Activated naive CD8-positive, alpha-beta T cell treated with anti-CD3 and anti-CD28 coated beads, Interleukin-2, amount 50 U/mL, for 16 hours (primary cell): ENCODE results near the gene COG7.
"Not testable (repeated sequence)": the region's sequence is repeated elsewhere in the genome, so short reads cannot be mapped to it uniquely, and the experiment has no call there.

Experiments used
- DNase-seq: peaks from one replicate; pipeline ENCODE4 v3.0.0-alpha.2; 2020; ENCODE audit warnings: low read depth, low spot score

Gene COG7

DNA sequence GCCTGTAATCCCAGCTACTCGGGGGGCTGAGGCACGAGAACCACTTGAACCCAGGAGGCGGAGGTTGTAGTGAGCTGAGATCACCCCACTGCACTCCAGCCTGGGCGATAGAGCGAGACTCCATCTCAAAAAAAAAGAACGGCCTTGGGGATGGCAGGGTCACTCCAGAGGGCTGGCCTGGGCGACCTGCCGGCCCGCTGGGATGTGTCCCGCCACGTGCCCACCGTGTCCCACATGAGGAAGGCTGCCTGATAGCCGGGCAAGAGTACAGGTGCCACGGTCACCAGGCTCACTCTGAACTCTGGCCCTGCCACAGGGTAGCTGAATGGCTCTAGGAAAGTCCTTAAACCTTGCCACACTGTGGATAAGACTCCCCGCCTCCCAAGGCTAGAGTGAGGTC lies 67.5 kb downstream of the COG7 start:
- DNase-seq, result no peak

DNA sequence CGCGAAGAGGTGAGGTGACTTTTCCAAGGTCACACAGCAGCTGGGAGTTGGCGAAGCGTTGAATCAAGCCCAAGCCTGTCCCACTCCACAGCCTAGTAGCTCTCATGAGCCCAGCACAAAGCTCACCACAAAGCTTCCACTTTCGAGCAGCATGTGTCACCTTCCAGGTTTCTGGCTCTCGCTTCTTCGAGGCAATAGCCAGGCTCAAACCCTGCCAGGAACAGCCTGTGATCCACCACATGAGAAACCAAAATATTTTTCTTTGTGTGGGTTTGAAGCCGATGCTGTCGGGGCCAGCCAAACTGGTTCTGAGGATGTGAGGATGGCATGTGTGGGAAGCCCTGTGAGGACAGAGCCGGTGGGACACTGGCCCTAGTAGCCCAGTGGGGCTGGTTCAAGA lies 68.1 kb downstream of the COG7 start:
- no peak for DNase-seq

DNA sequence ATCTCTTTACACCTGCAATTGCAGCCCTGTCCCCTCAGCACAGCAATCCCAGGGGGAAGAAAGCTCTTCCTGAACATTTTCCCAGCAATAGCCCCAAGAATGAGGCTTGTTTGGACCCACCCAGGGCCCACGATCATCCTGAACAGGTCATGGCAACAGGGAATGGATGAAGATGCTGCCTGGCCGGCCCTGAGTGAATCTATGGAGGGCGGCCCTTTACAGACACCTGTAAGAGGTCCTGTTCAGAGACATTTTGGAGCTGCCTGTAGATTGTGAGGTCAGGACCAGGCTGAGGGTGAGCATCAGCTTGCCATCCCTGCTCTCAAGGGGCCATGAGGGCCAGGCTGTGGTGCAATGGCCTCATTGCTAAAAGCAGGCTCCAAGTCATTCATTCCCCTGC lies 69.1 kb downstream of the COG7 start:
- no peak for DNase-seq

DNA sequence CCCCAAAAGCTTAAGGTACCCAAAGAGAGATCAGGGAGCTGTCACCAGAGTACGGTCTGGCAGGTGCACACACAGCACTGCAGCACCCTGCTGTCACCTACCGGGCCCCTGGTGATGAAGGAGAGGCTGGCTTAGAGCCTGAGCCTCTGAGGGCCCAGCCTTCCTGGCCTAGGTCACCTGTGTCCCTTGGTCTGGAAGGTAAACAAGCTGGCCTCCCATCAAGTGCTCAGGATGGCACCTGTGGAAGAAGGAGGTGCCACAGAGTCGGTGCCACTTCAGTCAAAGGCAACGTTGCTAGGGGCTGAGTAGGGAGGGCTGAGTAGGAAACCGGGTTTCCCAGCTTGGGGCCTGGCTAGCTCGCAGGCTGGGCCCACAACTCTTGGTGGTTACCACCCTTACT lies 70.7 kb downstream of the COG7 start:
- no peak for DNase-seq

DNA sequence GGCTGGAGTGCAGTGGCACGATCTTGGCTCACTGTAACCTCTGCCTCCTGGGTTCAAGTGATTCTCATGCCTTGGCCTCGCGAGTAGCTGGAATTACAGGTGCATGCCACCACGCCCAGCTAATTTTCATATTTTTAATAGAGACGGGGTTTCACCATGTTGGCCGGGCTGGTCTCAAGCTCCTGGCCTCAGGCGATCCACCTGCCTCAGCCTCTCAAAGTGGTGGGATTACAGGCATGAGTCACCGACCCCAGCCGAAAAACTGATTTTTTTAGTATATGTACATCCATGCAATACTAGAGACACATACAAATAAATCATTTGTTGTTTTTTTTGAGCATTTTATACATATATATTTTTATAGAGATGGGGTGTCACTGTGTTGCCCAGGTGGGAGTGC lies 71.3 kb downstream of the COG7 start:
- not testable (repeated sequence) for DNase-seq

DNA sequence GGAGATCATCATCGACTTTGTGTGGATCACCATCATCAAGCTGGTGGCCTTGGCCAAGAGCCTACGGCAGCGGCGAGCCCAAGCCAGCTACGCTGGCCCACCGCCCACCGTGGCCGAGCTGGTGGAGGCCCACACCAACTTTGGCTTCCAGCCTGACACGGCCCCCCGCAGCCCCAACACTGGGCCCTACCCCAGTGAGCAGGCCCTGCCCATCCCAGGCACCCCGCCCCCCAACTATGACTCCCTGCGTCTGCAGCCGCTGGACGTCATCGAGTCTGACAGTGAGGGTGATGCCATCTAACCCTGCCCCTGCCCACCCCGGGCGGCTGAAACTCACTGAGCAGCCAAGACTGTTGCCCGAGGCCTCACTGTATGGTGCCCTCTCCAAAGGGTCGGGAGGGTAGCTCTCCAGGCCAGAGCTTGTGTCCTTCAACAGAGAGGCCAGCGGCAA lies 72.5 kb downstream of the COG7 start:
- no peak for DNase-seq

DNA sequence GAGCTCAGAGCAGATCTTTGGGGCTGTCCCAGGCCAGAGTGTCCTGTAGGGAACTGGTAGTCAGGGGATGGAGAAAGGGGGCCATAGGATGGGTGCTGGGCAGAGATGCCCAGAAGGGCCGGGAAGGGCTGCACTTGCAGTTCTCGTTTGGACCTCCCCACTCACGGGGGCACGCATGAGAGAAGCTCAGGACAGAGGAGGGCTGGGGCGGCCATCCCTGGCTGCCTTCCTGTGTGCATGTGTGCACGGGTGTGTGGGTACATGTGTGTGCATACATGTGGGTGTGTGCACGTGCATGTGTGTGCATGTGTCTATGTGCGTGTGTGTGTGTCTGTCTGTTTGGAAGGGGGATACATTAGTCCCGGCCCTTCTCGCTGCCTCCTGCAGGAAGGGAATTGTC lies 73.3 kb downstream of the COG7 start:
- DNase-seq, result no peak

DNA sequence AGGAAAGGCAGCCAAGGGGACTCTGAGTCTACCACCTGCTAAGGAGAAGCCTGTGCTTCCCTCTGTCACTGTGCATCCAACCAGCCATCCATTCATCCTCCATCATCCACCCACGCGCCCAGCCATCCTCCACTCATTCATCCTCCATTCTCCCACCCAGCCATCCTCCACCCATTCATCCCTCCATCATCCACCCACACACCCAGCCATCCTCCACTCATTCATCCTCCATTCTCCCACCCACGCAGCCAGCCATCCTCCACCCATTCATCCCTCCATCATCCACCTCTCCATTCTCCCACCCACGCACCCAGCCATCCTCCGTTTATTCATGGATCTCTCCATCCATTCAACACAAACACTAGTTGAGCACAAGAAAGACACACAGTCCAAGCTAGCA lies 74.1 kb downstream of the COG7 start:
- no peak for DNase-seq

DNA sequence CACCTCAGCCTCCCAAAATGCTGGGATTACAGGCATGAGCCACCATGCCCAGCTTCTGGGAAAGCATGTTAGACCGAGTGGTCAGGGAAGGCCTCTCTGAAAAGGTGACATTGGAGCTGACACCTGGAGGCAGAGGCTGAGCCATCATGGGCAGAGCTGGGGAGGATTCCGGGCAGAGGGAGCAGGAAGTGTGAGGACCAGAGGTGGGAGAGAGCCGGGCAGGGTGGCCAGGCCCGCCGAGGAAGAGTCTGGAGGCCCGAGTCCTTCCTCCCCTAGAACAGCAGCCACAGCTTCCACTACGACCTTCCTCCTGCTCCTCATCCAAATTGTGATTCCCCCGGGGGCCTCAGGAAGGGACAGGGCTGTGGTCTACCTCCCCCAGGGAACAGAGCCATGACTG lies 74.7 kb downstream of the COG7 start:
- DNase-seq, result no peak

DNA sequence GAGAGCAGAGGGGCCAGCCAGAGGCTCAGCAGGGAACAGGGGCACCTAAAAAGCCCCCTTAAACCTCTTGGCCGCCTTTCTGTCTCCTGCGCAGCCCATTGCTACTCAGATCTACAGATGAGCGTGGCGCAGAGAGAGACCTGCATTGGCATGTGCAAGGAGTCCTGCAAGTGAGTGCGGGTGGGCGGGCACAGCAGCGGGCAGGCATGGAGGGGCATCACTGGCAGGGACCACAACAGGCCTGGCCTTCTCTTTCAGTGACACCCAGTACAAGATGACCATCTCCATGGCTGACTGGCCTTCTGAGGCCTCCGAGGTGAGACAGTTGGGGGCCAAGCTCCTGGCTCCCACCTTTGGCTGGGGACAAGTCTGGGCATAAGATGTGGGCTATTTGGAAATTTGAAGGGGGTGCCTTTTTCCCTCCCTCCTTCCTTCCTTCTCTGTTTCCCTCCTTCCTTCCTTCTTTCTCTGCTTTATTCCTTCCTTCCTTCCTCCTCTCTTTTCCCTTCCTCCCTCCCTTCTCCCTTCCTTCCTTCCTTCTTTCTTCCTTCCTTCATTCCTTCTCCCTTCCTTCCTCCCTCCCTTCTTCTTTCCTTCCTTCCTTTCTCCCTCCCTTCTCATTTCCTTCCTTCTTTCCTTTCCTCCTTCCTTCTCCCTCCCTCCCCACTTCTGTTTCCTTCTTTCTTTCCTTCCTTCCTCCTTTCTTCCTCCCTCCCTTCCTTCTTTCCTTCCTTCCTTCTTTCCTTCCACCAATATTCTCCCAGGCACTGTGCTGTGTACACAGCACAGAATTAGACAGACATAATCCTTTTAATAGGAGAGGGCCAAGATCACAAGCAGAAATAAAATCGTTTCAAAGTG lies 75.7 kb downstream of the COG7 start:
- no peak for DNase-seq

DNA sequence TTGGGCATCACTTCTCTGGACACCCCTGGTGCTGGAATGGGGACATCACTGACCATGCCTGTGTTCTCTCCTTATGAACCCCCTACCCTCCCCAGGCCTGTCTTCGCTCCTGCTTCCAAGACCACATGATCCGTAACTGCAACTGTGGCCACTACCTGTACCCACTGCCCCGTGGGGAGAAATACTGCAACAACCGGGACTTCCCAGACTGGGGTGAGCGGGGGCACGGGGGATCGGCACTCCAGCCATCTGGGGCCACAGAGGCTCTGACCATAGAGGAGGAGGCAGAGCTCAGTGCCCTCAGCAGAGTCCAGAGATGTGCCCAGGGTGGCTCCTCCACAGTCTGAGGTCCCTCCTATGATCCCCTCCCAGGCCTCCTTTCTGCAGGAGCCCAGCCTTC lies 77.3 kb downstream of the COG7 start:
- no peak for DNase-seq

DNA sequence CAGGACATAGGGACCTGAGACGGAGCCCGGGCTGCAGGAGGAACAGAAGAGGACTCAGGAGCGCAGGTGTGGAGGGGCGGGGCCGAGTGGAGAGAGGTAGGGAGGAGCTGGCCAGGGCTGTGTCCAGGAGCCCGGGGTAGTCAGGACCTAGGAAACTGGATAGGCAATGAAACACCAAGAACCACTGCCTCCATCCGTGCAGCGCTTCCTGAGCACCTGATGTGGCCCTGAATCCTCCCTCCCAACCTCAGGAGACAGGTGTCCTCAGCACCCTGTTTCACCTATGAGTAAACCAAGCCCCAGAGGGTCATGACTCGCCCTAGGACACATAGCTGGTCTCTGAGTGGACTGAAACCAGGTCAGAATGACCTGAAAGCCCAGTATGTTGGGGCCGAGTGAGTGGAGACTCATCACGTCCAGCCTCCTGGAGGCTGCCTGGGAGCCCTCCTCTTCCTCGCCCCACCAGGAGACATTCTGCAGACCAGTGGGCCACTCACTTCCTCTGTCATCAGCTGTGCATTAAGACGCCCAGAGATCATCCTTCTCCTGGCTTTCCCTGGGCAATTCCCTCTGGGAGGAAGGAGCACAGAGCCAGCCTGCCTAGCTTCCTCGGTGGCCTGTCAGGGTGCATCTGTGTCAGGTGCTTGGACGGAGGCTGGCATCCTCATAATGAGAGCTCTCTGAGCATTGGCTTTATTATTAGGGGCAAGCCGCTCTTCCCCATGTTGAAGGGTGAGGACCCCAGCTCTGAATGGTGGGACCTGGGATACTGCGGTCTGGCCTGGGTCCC lies 78.1 kb downstream of the COG7 start:
- DNase-seq, result no peak

DNA sequence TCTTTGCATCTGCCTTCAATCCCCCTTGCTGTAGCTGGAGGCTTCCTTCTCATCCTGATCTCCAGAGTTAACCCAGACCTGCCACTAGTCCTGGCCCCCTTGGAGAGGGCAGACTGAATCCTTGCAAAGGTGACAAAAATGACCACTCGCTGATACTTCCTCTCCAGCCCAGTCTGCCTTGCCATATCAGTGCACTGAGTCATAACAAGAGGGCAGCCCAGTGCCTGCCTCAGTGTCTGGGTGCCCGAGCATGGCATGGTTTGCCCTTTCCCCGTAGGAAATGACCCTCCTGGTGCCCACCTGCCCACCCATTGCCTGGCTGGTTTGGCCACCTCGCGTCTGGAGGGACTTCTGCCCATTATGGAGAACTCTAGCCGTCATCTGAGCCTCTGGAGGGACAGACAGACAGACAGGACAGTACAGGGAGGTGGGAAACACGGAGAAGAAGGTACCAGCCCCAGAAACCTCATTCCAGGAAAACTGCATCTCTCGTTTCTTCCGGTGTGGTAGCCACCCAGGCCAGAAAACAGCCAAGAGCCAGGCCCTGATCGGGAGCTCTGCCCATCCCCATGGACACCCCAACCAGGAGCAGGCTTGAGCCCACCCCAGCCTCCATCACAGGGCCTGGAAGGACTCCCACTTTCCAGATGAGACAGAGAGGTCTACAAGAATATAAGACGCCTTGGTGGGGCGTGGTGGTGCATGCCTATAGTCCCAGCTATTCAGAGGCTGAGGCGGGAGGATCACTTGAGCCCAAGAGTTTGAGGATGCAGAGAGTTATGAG lies 79.4 kb downstream of the COG7 start:
- no peak for DNase-seq

DNA sequence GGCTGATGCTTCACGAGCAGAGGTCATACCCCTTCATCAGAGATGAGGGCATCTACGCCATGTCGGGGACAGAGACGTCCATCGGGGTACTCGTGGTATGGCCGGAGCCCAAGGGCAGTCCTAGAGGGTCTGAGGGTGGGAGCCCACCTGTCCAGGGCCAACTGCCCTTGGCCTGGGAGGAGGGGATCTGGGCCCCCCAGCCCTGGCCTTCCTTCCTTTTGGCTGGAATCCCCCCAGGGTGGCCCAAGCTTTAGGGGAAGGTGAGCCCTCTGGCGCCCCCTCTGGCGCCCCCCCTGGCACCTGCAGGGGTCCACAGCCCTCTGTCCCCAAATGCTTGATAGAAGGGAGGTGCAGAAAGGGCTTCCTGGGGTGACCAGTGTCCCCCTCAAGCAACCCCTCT lies 81.6 kb downstream of the COG7 start:
- no peak for DNase-seq

DNA sequence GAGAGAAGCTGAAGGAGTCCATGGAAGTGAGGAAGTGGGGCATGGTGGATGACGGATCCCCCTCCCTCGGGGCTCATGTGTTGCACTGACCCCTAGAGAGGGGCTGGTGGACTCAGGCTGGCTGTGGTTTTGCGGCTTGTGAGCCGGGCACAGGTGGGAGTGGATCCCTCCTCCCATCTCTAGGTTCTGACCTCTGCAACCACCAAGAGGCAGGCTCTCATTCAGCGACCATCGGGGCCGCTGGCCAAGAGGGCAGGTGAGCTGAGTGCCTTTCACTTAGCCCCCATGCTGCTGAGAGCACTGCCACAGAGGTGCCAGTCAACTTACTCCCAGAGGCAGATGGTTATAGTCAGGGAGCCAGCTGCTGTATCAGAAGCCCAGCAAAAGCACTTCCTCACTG lies 83.6 kb downstream of the COG7 start:
- DNase-seq, result no peak

DNA sequence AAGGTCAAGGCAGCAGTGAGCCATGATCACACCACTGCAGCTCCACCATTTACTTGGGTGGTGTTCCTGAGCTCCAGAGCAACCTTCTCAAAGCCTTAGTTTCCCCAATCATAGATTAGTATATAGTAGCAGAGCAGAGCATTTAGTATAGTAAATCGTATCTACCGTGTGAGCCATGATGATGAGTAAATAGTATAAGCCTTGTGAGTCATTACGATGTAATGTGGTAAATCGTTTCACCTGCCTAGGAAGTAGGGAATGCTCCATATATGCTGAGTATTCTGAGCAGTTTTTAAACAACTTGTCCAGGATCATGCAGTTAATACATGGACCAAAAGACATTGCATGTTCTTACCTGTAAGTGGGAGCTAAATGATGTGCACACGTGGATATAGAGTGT lies 84.5 kb downstream of the COG7 start:
- DNase-seq, result no peak

DNA sequence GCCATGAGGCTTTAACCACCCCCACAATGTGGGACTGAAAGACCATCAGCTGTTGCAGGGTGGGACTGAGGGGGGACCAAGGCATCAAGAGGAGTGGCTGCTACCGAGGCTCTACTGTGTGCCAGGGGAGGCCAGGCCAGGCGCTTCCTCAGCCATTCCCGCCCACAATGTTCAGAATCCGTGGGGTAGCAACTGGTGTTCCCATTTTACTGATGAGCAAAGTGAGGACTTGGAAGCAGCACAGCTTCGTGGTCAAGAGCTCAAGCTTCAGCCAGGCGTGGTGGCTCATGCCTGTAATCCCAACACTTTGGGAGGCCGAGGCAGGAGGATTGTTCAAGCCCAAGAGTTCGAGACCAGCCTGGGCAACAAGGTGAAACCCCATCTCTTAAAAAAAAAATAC lies 85.0 kb downstream of the COG7 start:
- no peak for DNase-seq

DNA sequence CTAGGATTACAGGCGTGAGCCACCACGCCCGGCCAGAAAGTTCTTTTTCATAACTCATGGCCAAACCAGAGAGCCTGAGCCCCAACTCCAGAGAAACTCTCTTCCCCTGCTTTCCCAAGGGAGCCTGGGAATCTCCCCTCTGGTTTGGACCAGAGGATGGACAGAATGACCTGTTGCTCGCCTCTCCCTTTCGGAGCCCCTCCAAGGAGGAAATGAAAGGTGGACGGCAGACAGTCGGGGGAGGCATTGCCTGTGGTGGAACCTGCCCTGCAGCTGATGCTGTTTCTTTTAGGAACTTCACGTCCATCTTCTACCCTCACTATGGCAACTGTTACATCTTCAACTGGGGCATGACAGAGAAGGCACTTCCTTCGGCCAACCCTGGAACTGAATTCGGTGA lies 85.4 kb downstream of the COG7 start:
- DNase-seq, result no peak

DNA sequence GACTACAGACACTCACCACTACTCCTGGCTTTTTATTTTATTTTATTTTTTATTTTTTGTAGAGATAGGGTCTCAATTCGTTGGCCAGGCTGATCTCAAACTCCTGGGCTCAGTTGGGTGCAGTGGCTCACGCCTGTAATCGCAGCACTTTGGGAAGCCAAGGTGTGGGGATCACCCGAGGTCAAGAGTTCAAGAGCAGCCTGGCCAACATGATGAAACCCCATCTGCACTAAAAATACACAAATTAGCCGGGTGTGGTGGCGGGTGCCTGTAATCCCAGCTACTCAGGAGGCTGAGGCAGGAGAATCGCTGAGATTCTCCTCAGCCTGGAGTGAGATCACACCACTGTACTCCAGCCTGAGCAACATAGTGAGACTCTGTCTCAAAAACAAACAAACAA lies 86.6 kb downstream of the COG7 start:
- DNase-seq, result not testable (repeated sequence)

DNA sequence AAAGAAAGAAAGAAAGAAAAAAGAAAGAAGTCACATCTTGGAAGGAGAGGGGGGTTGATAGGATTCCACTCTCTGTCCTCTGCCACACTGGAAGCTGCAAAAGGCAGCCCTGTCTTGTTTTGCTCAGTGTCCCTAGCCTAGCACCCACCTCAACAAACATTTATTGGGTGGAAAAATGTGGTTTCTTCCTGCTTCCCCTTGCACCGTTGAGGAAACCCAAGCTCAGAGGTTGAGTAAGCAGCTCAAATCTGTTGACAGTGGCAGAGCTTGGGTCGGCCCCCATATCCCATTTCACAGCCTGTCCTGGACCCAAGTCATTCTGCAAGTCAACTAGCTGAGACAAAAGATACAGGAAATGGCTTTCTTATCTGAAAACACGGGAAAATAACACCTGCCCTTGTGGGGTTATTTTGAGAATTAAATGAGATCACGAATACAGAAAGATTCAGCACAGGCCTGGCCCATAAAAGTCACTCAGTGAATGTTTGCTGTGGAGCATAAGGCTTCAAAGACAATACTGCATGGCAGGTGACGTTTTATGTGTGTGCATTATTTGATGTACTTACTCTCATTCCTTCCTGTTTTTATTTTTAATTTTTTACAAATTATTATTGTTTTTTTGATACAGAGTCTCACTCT lies 87.3 kb downstream of the COG7 start:
- DNase-seq, result no peak

DNA sequence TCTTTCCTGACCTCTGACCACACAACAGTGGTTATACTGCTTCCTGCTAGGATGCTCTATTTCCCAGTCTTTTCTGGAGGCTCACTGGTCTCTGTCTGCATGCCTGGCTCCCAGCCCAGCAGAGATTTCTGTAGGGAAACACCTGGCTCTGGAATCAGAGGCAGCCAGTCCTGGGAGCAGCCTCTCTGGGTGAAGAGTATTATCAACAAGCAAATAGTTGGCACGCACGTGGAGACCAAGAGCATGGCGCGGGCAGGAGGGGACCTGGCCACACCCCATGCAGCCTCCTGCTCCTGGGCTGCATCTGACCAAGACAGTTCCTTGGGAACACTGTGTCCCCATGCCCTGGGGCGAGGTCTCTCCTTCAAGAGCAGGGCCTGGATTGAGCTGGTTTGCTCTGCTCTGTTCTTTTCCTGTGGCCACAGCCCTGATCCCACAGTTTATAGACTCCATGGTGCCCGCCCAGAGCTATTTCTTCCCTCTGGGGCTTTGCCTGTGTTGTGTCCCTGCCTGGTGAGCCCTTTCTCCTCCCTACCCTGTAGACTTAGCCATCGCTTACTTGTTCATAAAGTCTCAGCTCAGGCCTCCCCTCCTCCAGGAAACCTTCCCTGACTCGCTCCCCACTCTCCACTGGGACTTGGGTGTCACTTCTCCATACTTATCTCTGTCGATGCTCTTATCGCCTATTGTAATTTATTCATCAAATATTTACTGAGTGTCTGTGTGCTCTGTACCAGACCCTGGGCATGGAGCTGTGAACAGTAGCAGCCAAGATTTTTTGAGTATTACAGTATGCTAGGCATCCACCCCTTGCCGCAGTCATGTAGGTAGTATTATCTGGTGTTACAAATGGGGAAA lies 90.3 kb downstream of the COG7 start:
- no peak for DNase-seq
